PC-9 (cell line): ENCODE data around the gene C1QL2. TPM values are rescaled to one million over a fixed set of nuclear protein-coding genes. Genes with fewer than 3 reads are reported as not detected.

ENCODE experiments used
- BruUV-seq: library from RNA; stranded (reverse); fragments of 400-500 nt; replicated peaks from 2 replicates; lab custom pipeline; 2021; lab: Mats Ljungman, UMichigan
- CTCF ChIA-PET: fragments of 300-600 bp; sonication (Branson Sonifier 250); formaldehyde crosslinking; loops from one replicate; lab custom pipeline; 2022; ENCODE audit warnings: antibody characterized with exemption; lab: Charles Lee
- POLR2A ChIA-PET: fragments of 300-600 bp; sonication (Branson Sonifier 250); formaldehyde crosslinking; loops from one replicate; lab custom pipeline; 2022; ENCODE audit warnings: antibody characterized with exemption; ENCODE audit not compliant: unreplicated experiment; lab: Charles Lee
- DNase-seq, 2 experiments: peaks; one replicate each; pipeline versions ENCODE4 v3.0.0 to v3.0.0-alpha.2; 2015 to 2022; ENCODE audit warnings: mixed read lengths in 1 of 2
- H2AFZ ChIP-seq: fragments of 200-600 bp; sonication (generic); 2 replicates; pipeline ENCODE4 v1.8.1; 2017; ENCODE audit warnings: antibody characterized with exemption
- H3F3A ChIP-seq: fragments of 200-600 bp; sonication (generic); 2 replicates; pipeline ENCODE4 v1.8.1; 2017; ENCODE audit warnings: antibody characterized with exemption, mild to moderate bottlenecking, low read depth; ENCODE audit not compliant: insufficient read depth
- H3K27ac ChIP-seq: fragments of 200-600 bp; sonication (generic); 2 replicates; pipeline ENCODE4 v1.6.1; 2016; ENCODE audit warnings: mixed run types
- H3K27me3 ChIP-seq: fragments of 200-600 bp; sonication (generic); 2 replicates; pipeline ENCODE4 v1.6.1; 2016; ENCODE audit warnings: low read depth, mixed run types; ENCODE audit not compliant: insufficient read depth
- H3K36me3 ChIP-seq: fragments of 200-600 bp; sonication (generic); 2 replicates; pipeline ENCODE4 v1.6.1; 2016; ENCODE audit warnings: low read depth, mixed run types
- H3K4me1 ChIP-seq: fragments of 200-600 bp; sonication (generic); replicated peaks from 2 replicates; pipeline ENCODE4 v1.6.1; 2016; ENCODE audit warnings: mixed run types; ENCODE audit not compliant: insufficient read depth
- H3K4me2 ChIP-seq: fragments of 200-600 bp; sonication (generic); 2 replicates; pipeline ENCODE4 v1.6.1; 2017; ENCODE audit warnings: mixed run types
- H3K4me3 ChIP-seq: fragments of 200-600 bp; sonication (generic); 2 replicates; pipeline ENCODE4 v1.6.1; 2016; ENCODE audit warnings: mixed run types
- H3K79me2 ChIP-seq: fragments of 200-600 bp; sonication (generic); 2 replicates; pipeline ENCODE4 v1.6.1; 2017; ENCODE audit warnings: low read depth, mixed run types
- H3K9me2 ChIP-seq: fragments of 200-600 bp; sonication (generic); 2 replicates; pipeline ENCODE4 v1.8.1; 2017; ENCODE audit warnings: mild to moderate bottlenecking; ENCODE audit not compliant: insufficient read depth
- H3K9me3 ChIP-seq: fragments of 200-600 bp; sonication (generic); 2 replicates; pipeline ENCODE4 v1.8.1; 2016; ENCODE audit warnings: low read depth; ENCODE audit not compliant: insufficient read depth
- H4K20me1 ChIP-seq: fragments of 200-600 bp; sonication (generic); 2 replicates; pipeline ENCODE4 v1.8.1; 2017; ENCODE audit not compliant: insufficient read depth
- CTCF ChIP-seq: fragments of 200-600 bp; sonication (generic); conservative IDR thresholded peaks from 2 replicates; pipeline ENCODE4 v1.6.1; 2017; ENCODE audit warnings: mixed run types, antibody characterized with exemption, mild to moderate bottlenecking, moderate library complexity
- EZH2 ChIP-seq: fragments of 200-600 bp; sonication (generic); IDR thresholded peaks from 2 replicates; pipeline ENCODE4 v1.8.0; 2017; ENCODE audit warnings: antibody characterized with exemption, low read depth
- intact Hi-C: fragments of 100-400 bp; cut with micrococcal nuclease; formaldehyde crosslinking; loops from one replicate; pipeline ENCODE4 v1.10.0; 2022; ENCODE audit not compliant: unreplicated experiment
- total RNA-seq: library from RNA; stranded (reverse); gene quantifications from 2 replicates; pipeline ENCODE4 v1.2.3, GENCODE V29; 2021

Gene C1QL2
- total RNA-seq, 1 experiment from 2014 or later, result not detected

GRCh38 chr2:119123389-119123788 is 35.2 kb downstream of the C1QL2 start:
- Histone ChIP-seq H3K4me2 (no peak overlapping the region), H3K27ac (no peak overlapping the region), H2AFZ (no peak overlapping the region), H3K9me3 (no peaks in the 10 kb centered on the region; the same call in 1 of the 2 replicates), H3K4me3 (no peak overlapping the region), H3K9me2 (no peaks in the 10 kb centered on the region), H3K36me3 (no peaks in the 10 kb centered on the region), H3F3A (no peaks in the 10 kb centered on the region), H3K27me3 (no peaks in the 10 kb centered on the region), H4K20me1 (no peaks in the 10 kb centered on the region), H3K79me2 (no peaks in the 10 kb centered on the region), H3K4me1 (no peaks in the 10 kb centered on the region)
- DNase-seq, result no peak
- BruUV-seq, result no TSS peak
- intact Hi-C loops, result no loop called here
- ChIA-PET CTCF (no interaction called here), POLR2A (no interaction called here)
- TF ChIP-seq CTCF (no peak), EZH2 (no peak)

GRCh38 chr2:119122663-119123062 is 35.9 kb downstream of the C1QL2 start:
- no peak overlapping the region for H3K4me3 ChIP-seq
- no peaks in the 10 kb centered on the region for H3K9me2 ChIP-seq
- no peaks in the 10 kb centered on the region; the same call in 1 of the 2 replicates for H3K4me1 ChIP-seq
- no peak overlapping the region for H3K27ac ChIP-seq
- BruUV-seq, result no TSS peak
- no peak for TF ChIP-seq CTCF
- no peak for TF ChIP-seq EZH2
- H3F3A ChIP-seq, result no peaks in the 10 kb centered on the region
- H4K20me1 ChIP-seq, result no peaks in the 10 kb centered on the region
- H2AFZ ChIP-seq, result no peak overlapping the region
- H3K4me2 ChIP-seq, result no peak overlapping the region
- H3K79me2 ChIP-seq, result no peaks in the 10 kb centered on the region
- no peaks in the 10 kb centered on the region; the same call in 1 of the 2 replicates for H3K9me3 ChIP-seq
- ChIA-PET POLR2A (no interaction called here), CTCF (interaction anchor here (0.7 kb wide), 1 partner anchor 82 kb away, joined by 3 read pairs; no protein-coding TSS in a partner anchor)
- H3K36me3 ChIP-seq, result no peaks in the 10 kb centered on the region
- DNase-seq, result no peak
- intact Hi-C loops, result no loop called here
- H3K27me3 ChIP-seq, result no peaks in the 10 kb centered on the region

- Histone ChIP-seq H3K4me2 (no peak overlapping the region), H3K4me1 (no peaks in the 10 kb centered on the region; the same call in 1 of the 2 replicates), H4K20me1 (no peaks in the 10 kb centered on the region), H3K27ac (no peak overlapping the region), H2AFZ (no peak overlapping the region), H3K27me3 (no peaks in the 10 kb centered on the region), H3K36me3 (no peaks in the 10 kb centered on the region), H3F3A (no peaks in the 10 kb centered on the region), H3K9me2 (no peaks in the 10 kb centered on the region), H3K79me2 (no peaks in the 10 kb centered on the region), H3K4me3 (no peak overlapping the region), H3K9me3 (no peaks in the 10 kb centered on the region; the same call in none of the 2 replicates)
- intact Hi-C loops, result no loop called here
- CTCF ChIA-PET, result no interaction called here
- no TSS peak for BruUV-seq
- TF ChIP-seq CTCF, result no peak
- no peak for TF ChIP-seq EZH2
- DNase-seq, result no peak
- POLR2A ChIA-PET, result no interaction called here
Measured at GRCh38 chr2:119119999-119120756, 38.4 kb downstream of the C1QL2 start.
